ENCODE data around the gene HEBP1.

The HEBP1 gene

GRCh38 chr12:12934556-12934955 is 65.5 kb downstream of the HEBP1 start:
- ChIA-PET CTCF (no interaction called here), POLR2A (no interaction called here)
- TF ChIP-seq FOXM1 (IDR thresholded peaks at IDR 0.05; ENCODE audit: borderline replicate concordance) (no peak), CTBP1 (IDR thresholded peaks at IDR 0.05; ENCODE audit: borderline replicate concordance) (no peak), NFRKB (IDR thresholded peaks at IDR 0.05) (no peak), ZNF384 (IDR thresholded peaks at IDR 0.05) (no peak), SUZ12 (IDR thresholded peaks at IDR 0.05) (no peak), HDGF (IDR thresholded peaks at IDR 0.05; ENCODE audit: borderline replicate concordance) (no peak), TARDBP (IDR thresholded peaks at IDR 0.05) (no peak), LEF1 (IDR thresholded peaks at IDR 0.05; ENCODE audit: borderline replicate concordance) (no peak), FOXK2 (IDR thresholded peaks at IDR 0.05) (no peak)
- DNase-seq (ENCODE audit: extremely low spot score), result no peak

- TF ChIP-seq LEF1 (IDR thresholded peaks at IDR 0.05; ENCODE audit: borderline replicate concordance) (no peak), ARNT (IDR thresholded peaks at IDR 0.05) (no peak), ZNF384 (IDR thresholded peaks at IDR 0.05) (no peak), SUZ12 (IDR thresholded peaks at IDR 0.05) (no peak), TARDBP (IDR thresholded peaks at IDR 0.05) (no peak), PKNOX1 (IDR thresholded peaks at IDR 0.05) (no peak), BHLHE40 (IDR thresholded peaks at IDR 0.05; ENCODE audit: borderline replicate concordance) (no peak), L3MBTL2 (conservative IDR thresholded peaks at IDR 0.05) (no peak), FOXA1 (IDR thresholded peaks at IDR 0.05) (no peak), FOXK2 (IDR thresholded peaks at IDR 0.05) (no peak)
- ChIA-PET CTCF (interaction anchor here (1.3 kb wide), 1 partner anchor 50 kb away, joined by 3 read pairs; no protein-coding TSS in a partner anchor), POLR2A (no interaction called here)
- DNase-seq (ENCODE audit: extremely low spot score), result no peak
Measured at GRCh38 chr12:12933742-12934141, 66.3 kb downstream of the HEBP1 start.

- TF ChIP-seq NFRKB (IDR thresholded peaks at IDR 0.05) (no peak), FOXK2 (IDR thresholded peaks at IDR 0.05) (no peak), ELF4 (IDR thresholded peaks at IDR 0.05) (no peak), FOXM1 (IDR thresholded peaks at IDR 0.05; ENCODE audit: borderline replicate concordance) (no peak), FOXA1 (IDR thresholded peaks at IDR 0.05) (no peak), ZNF384 (IDR thresholded peaks at IDR 0.05) (no peak), L3MBTL2 (conservative IDR thresholded peaks at IDR 0.05) (no peak), TARDBP (IDR thresholded peaks at IDR 0.05) (no peak), ARNT (IDR thresholded peaks at IDR 0.05) (no peak), SUZ12 (IDR thresholded peaks at IDR 0.05) (no peak), PKNOX1 (IDR thresholded peaks at IDR 0.05) (no peak), BHLHE40 (IDR thresholded peaks at IDR 0.05; ENCODE audit: borderline replicate concordance) (no peak), SP1 (IDR thresholded peaks at IDR 0.05) (no peak), CTBP1 (IDR thresholded peaks at IDR 0.05; ENCODE audit: borderline replicate concordance) (no peak), LEF1 (IDR thresholded peaks at IDR 0.05; ENCODE audit: borderline replicate concordance) (no peak), HDGF (IDR thresholded peaks at IDR 0.05; ENCODE audit: borderline replicate concordance) (no peak)
- DNase-seq (ENCODE audit: extremely low spot score), result no peak
- ChIA-PET POLR2A (no interaction called here), CTCF (no interaction called here)
Measured at GRCh38 chr12:12930633-12931219, 69.3 kb downstream of the HEBP1 start.

- ChIA-PET POLR2A (interaction anchor here (0.6 kb wide), 1 partner anchor 20 kb away, joined by 4 read pairs; no protein-coding TSS in a partner anchor), CTCF (interaction anchor here (0.6 kb wide), 1 partner anchor 210 kb away, joined by 4 read pairs; no protein-coding TSS in a partner anchor)
- DNase-seq (ENCODE audit: extremely low spot score), result no peak
- TF ChIP-seq ZNF384 (IDR thresholded peaks at IDR 0.05) (no peak), LEF1 (IDR thresholded peaks at IDR 0.05; ENCODE audit: borderline replicate concordance) (no peak), SUZ12 (IDR thresholded peaks at IDR 0.05) (no peak), HDGF (IDR thresholded peaks at IDR 0.05; ENCODE audit: borderline replicate concordance) (no peak), BHLHE40 (IDR thresholded peaks at IDR 0.05; ENCODE audit: borderline replicate concordance) (no peak), CTBP1 (IDR thresholded peaks at IDR 0.05; ENCODE audit: borderline replicate concordance) (no peak), FOXA1 (IDR thresholded peaks at IDR 0.05) (no peak), TARDBP (IDR thresholded peaks at IDR 0.05) (no peak), NFRKB (IDR thresholded peaks at IDR 0.05) (no peak), FOXK2 (IDR thresholded peaks at IDR 0.05) (no peak), L3MBTL2 (conservative IDR thresholded peaks at IDR 0.05) (no peak), SP1 (IDR thresholded peaks at IDR 0.05) (no peak), ELF4 (IDR thresholded peaks at IDR 0.05) (no peak), ARNT (IDR thresholded peaks at IDR 0.05) (no peak), FOXM1 (IDR thresholded peaks at IDR 0.05; ENCODE audit: borderline replicate concordance) (no peak), PKNOX1 (IDR thresholded peaks at IDR 0.05) (no peak)
Measured at GRCh38 chr12:12929696-12930095, 70.4 kb downstream of the HEBP1 start.

GRCh38 chr12:12927211-12928079 is 72.6 kb downstream of the HEBP1 start:
- ChIA-PET CTCF (no interaction called here), POLR2A (no interaction called here)
- no peak for TF ChIP-seq CTBP1 (IDR thresholded peaks at IDR 0.05; ENCODE audit: borderline replicate concordance)
- TF ChIP-seq LEF1 (IDR thresholded peaks at IDR 0.05; ENCODE audit: borderline replicate concordance), result no peak

More at GRCh38 chr12:12927211-12928079, 72.6 kb downstream of the HEBP1 start:
- DNase-seq (ENCODE audit: extremely low spot score), result no peak
